GM13977 (cell line): ENCODE results near the gene PRAF2.

ENCODE experiments used
- DNase-seq: peaks from one replicate; pipeline ENCODE4 v3.0.0; 2012; ENCODE audit warnings: low spot score
- CTCF ChIP-seq: IDR thresholded peaks from 2 replicates; pipeline ENCODE4 v1.5.1; 2012; ENCODE audit warnings: mild to moderate bottlenecking, control low read depth; ENCODE audit not compliant: insufficient read depth; ENCODE audit errors: extremely low read depth, missing control alignments
- in situ Hi-C: fragments of 300-500 bp; cut with MboI; formaldehyde crosslinking; loops from one replicate; pipeline ENCODE4 v1.12.0; 2022; ENCODE audit warnings: low sequenced_read_pairs, low pct_unique_long_range_greater_than_20kb, mixed read lengths, inconsistent platforms; ENCODE audit not compliant: unreplicated experiment

Gene PRAF2

GRCh38 chrX:49067285-49068120 lies 6.3 kb downstream of the PRAF2 start:
- in situ Hi-C loops, result no loop called here

DNA sequence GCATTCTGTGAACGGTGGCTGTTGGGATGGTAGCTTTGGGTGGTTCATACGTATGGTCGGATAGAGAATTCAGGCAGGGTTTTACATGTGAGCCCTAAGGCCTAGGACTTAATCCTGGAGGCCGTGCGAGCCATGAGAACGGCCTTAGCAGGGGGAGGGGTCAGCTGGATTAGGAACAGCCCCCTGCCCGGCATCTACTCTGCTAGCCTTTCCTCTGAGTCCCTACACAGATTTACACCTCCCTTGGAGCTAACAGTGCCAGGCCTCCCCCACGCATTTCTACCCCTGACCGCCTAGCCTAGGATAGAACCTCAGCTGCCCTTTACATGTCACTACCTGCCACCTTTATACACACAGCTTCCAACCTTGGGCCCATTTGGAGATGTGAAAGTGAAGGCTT lies 7.1 kb downstream of the PRAF2 start:
- in situ Hi-C loops, result no loop called here
- DNase-seq, result no peak

More at GRCh38 chrX:49067285-49068120, 6.3 kb downstream of the PRAF2 start:
- no peak for TF ChIP-seq CTCF
- no peak for DNase-seq

GRCh38 chrX:49066278-49066677 lies 7.5 kb downstream of the PRAF2 start:
- no peak for TF ChIP-seq CTCF
- DNase-seq, result no peak
- in situ Hi-C loops, result no loop called here

More for the DNA sequence above, 7.1 kb downstream of the PRAF2 start:
- no peak for TF ChIP-seq CTCF

DNA sequence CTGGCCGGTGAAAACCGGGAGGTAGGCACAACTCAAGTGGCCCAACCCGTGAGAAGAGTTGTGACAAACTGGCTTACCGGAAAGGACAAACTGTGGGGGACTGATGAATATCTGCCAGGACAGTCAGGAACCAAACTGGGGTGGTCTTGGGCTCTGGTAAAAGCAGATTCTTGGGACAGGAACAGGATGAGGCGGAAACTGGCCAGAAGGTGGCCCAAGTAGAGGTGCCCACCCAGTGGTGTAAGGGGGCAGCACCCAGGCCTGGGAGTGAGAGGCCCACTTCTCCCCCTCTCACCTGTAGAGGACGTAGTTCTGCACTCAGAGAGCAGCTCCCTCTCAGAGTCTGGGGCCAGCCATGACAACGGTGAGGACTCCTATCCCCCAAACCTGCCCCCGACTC lies 9.1 kb downstream of the PRAF2 start:
- TF ChIP-seq CTCF, result no peak
- in situ Hi-C loops, result no loop called here
- DNase-seq, result no peak

DNA sequence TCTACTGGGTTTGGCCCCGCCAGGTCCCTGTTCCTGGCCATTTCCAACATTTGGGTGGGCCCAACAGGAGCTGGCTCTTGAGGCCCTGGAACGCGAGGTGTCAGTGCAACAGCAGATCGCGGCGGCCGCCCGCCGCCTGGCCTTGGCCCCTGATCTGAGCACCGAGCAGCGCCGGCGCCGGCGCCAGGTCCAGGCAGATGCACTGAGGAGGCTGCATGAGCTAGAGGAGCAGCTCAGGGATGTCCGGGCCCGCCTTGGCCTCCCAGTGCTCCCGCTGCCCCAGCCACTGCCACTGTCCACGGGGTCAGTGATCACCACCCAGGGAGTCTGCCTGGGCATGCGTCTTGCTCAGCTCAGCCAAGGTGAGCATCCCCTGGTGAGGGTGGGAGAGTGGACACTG lies 9.5 kb downstream of the PRAF2 start:
- TF ChIP-seq CTCF, result no peak
- in situ Hi-C loops, result no loop called here
- no peak for DNase-seq

DNA sequence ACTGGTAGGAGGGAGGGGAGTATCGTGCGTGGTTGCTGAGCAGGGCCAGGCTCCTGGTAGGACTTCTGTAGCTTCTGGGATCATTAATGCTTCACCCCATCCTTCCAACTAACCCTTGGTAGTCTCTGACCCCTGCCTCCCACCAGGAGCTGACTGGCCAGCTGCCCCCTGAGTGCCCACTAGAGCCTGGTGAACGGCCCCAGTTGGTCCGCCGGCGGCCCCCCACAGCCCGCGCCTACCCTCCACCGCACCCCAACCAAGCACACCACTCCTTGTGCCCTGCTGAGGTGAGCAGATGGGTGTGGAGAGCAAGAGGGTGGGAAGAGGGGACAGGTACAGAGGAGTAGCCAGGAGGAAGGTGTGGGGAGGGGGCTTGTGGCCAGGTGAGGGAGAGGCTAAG lies 10.1 kb downstream of the PRAF2 start:
- DNase-seq, result no peak
- TF ChIP-seq CTCF, result no peak
- in situ Hi-C loops, result no loop called here
